ENCODE measurements around the gene TENT5C.

The TENT5C gene

DNA sequence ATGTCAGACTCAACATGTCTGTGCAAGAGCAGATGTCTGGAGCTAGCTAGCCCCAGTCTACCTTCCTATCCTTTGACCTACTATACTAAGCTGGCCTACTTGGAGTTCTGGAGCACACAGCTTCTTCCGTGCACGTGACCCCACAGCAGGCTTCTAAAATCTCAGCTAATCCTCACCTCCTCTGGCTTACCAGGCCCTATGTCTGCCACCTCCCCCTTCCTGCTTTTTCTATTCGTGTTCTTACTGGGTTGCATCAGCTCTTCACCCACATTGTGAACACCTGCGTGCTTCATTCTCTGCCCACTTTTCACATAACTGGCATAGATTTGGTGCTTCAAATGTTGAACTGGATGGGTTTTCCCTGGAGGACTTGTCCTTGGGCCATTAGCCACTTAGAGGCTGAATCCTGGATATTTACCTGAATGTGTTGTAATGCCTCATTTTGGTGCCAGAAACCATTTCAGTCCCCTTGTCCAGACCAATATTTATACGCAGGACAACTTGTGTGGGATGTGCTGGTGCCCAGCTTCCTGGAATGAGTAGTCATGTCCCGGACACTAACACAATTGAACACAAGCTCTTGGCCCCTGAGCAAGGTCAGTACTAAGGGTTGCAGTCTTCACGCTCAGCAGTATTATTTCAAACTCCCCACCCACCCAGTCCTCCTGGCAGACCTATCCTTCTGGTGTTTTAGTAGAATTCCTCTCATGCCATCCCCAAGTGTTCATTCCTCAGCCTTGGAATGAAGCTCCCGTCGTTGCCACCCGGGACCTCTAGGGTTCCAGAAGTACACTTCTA lies 24.0 kb downstream of the TENT5C start:
- DNase-seq (ENCODE audit: low read depth in 1 of 2, low spot score in 1 of 2) = no peak
- no peak for TF ChIP-seq JUND (IDR thresholded peaks at IDR 0.05; ENCODE audit: low read depth)
- in situ Hi-C loops (cut with HindIII; ENCODE audit: low pct_unique_long_range_greater_than_20kb, low sequenced_read_pairs) = no loop called here

DNA sequence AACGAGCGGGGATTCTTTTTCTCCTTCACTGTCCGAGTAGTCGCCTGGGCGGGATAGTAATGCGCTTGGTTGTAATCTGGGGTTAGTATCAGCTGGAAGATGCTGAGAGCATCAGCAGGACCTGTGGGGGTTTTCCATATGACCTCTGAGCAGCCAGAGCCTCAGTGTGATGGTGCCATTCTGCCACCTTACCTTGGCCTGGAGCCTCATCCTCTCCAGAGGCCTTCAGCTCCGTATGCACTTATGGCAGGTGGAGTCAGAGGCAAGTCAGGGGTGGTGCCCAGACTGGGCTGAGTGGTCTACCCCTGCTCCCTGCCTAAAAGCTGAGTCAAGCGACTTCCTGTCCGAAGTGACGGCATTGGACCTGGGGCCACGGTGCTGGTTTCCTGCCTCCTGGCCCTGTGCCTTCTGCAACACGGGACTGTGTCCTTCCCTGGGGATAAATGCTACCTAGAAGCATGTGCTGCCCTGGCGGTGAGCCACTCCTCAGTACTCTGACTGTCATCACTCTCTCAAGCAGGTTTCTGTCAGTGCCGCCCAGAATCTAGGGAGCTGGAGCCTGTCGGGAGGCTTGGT lies 24.7 kb downstream of the TENT5C start:
- peak in 1 of 2 experiments; percentile 30 for DNase-seq (ENCODE audit: low read depth in 1 of 2, low spot score in 1 of 2)
- in situ Hi-C loops (cut with HindIII; ENCODE audit: low pct_unique_long_range_greater_than_20kb, low sequenced_read_pairs) = no loop called here
- TF ChIP-seq JUND (IDR thresholded peaks at IDR 0.05; ENCODE audit: low read depth) = no peak

DNA sequence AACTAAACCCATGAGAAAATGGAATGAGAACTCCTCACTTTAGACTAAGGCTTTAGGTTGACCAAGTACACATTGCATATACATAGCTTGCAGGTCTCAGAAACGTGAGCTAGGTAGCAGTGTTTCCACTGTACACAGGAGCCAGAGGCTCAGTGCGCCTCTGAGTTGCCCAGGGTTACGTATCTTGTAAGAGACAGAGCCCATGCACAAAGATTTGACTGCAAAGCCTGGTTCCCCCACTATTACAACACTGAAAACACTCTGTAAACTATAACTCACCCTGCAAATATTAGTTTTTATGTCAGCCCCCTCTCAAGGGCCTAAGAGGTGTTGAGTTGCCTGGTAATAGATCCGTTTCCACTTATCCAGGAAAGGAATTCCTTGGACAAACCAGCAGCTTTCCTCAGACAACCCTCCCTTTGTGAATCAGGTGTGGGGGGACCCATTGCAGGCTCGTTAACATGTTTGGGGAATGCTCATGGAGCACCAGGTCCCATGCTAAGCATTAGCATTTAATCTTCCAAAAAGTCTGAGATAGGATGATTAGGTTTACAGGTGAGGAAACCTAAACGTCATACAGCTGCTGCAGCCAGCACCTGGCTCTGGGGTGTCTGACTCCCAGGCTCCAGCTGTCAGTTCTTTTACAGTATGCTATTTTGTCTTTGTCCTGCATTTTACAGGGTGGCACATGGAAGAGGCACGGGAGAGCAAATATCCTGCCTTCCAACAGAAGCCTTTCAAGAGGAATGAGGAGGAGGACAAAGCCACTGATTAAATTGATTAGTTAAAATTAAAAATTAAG lies 25.7 kb downstream of the TENT5C start:
- in situ Hi-C loops (cut with HindIII; ENCODE audit: low pct_unique_long_range_greater_than_20kb, low sequenced_read_pairs) = no loop called here
- DNase-seq (ENCODE audit: low read depth in 1 of 2, low spot score in 1 of 2) = peak in 1 of 2 experiments; percentile 50
- no peak for TF ChIP-seq JUND (IDR thresholded peaks at IDR 0.05; ENCODE audit: low read depth)

DNA sequence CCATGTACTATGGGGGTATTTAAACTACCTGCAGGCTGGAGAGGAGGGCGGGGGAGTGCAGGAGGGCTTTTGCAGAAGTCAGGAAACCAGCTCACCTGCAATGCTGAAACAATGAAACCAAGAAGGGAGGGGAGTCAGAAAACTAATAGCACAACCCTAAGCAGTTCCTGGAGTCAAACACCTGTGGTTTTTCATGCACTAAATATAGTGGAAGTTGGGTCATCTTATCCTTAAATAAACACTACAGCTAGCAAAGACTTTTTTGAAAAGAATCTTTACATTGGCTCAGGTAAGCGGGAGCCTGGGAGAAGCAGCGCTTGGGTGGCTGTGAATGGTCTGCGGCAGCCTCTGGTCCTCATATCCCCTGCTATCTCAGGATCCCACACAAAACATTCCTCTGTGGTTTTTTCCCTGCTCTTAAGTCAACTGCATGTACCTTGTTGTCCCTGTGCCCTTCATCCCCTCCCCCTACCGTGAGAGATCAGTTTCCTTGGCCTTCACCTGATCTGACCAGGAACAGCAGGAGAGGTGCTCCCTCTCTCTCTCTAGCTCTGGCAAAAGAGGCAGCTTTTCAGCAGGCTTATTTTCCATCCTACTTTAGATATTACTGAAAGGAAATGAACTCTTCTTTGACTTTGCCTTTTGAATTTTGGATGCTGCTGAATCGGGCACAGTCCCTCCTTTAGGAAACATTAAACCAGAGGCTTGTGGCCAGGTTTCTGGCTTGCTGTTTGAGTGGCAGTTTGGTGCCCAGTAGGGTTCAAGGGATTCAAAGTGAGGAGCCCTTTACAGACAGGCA lies 26.6 kb downstream of the TENT5C start:
- DNase-seq (ENCODE audit: low read depth in 1 of 2, low spot score in 1 of 2) = peak in 1 of 2 experiments; percentile 88
- TF ChIP-seq JUND (IDR thresholded peaks at IDR 0.05; ENCODE audit: low read depth) = no peak
- in situ Hi-C loops (cut with HindIII; ENCODE audit: low pct_unique_long_range_greater_than_20kb, low sequenced_read_pairs) = no loop called here

DNA sequence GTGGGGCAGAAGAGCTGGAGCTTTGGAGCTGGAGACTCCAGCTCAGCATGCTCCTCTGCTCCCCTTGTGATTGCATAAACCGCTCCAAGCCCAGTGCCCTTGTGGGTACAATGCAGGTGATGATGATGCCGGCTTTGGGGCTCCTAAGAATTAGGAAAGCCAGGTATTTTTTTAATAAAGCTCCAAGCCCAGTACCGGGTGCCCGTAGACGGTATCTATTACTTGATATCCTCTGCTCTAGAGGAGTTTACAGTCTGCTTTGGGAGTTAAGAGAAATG lies 27.2 kb downstream of the TENT5C start:
- in situ Hi-C loops (cut with HindIII; ENCODE audit: low pct_unique_long_range_greater_than_20kb, low sequenced_read_pairs) = no loop called here
- TF ChIP-seq JUND (IDR thresholded peaks at IDR 0.05; ENCODE audit: low read depth) = no peak
- no peak for DNase-seq (ENCODE audit: low read depth in 1 of 2, low spot score in 1 of 2)

DNA sequence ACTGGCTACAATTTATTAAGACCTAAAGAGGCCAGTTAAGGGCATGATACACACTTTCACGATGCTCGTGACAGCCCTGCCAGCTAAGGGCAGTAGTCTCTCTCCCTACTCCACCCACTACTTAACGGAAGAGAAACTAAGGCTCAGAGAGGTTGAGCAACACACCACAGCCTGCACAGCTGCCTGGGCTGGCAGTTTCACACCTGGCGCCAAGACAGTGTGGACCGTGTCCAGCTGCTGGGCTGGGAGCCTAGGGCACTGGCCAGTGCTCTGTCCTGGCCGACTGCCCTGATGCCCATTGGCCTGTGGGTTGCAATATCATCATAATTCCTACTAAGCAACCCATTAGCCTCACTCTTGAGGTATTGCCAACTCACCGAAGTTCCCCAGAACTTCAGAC lies 27.6 kb downstream of the TENT5C start:
- DNase-seq (ENCODE audit: low read depth in 1 of 2, low spot score in 1 of 2) = no peak
- no peak for TF ChIP-seq JUND (IDR thresholded peaks at IDR 0.05; ENCODE audit: low read depth)
- in situ Hi-C loops (cut with HindIII; ENCODE audit: low pct_unique_long_range_greater_than_20kb, low sequenced_read_pairs) = no loop called here

DNA sequence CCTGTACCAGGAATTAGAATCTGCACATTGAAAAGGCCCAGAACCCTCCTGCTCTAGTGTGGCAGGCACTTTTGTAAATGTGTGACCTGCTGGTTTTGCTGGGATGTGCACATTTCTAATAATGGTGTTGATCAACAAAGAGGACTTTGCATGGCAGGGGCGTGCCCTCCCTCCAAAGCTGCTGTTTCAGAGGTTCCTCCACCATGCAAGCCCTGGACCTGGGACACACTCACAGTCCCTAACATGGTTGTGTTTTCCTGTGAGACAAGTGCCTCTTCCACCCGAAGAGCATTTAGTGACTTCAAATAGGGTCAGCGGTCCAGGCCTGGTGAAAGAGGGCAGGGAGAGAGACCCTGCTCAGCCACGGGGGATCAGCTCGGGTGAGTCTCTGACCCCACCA lies 28.1 kb downstream of the TENT5C start:
- TF ChIP-seq JUND (IDR thresholded peaks at IDR 0.05; ENCODE audit: low read depth) = no peak
- DNase-seq (ENCODE audit: low read depth in 1 of 2, low spot score in 1 of 2) = no peak
- in situ Hi-C loops (cut with HindIII; ENCODE audit: low pct_unique_long_range_greater_than_20kb, low sequenced_read_pairs) = no loop called here

DNA sequence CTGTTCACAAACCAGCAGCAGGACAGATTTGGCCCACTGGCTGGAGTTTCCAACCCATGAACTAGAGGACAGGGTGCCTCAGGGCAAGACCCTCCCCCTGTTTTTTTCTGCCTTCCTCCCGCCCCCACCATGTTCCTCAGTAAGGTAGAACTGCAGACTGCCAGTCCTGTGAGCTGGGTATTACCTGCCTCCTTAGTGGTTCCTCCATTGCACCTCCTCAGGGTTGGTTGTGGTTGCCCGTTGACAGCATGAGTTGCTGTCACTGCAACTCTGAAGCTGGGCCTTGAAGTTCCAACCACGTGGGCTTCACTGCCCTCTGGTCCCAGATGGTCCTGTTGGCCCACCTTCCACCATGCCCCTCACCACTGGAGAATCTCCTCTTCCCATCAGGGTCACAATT lies 28.8 kb downstream of the TENT5C start:
- no peak for DNase-seq (ENCODE audit: low read depth in 1 of 2, low spot score in 1 of 2)
- TF ChIP-seq JUND (IDR thresholded peaks at IDR 0.05; ENCODE audit: low read depth) = no peak
- in situ Hi-C loops (cut with HindIII; ENCODE audit: low pct_unique_long_range_greater_than_20kb, low sequenced_read_pairs) = no loop called here

DNA sequence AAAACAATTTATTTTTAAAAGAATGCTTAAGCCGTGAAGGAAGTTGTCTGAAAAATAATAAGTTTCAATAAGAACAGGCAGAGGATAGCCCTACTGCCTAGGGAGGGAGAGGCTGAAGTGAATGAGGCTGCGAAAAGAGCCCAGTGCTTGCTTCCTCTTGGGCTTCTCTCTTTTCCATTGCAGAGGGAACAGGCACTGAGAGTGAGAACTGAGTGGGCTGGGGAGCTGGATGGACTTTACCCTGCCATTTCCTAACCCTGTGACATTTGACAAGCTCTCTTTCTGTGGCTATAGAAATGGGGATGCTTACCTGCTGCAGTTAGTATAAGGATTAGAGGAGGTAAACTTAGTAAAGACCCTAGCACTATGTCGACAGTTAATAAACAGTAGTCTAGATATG lies 30.0 kb downstream of the TENT5C start:
- in situ Hi-C loops (cut with HindIII; ENCODE audit: low pct_unique_long_range_greater_than_20kb, low sequenced_read_pairs) = no loop called here
- no peak for DNase-seq (ENCODE audit: low read depth in 1 of 2, low spot score in 1 of 2)
- TF ChIP-seq JUND (IDR thresholded peaks at IDR 0.05; ENCODE audit: low read depth) = no peak

DNA sequence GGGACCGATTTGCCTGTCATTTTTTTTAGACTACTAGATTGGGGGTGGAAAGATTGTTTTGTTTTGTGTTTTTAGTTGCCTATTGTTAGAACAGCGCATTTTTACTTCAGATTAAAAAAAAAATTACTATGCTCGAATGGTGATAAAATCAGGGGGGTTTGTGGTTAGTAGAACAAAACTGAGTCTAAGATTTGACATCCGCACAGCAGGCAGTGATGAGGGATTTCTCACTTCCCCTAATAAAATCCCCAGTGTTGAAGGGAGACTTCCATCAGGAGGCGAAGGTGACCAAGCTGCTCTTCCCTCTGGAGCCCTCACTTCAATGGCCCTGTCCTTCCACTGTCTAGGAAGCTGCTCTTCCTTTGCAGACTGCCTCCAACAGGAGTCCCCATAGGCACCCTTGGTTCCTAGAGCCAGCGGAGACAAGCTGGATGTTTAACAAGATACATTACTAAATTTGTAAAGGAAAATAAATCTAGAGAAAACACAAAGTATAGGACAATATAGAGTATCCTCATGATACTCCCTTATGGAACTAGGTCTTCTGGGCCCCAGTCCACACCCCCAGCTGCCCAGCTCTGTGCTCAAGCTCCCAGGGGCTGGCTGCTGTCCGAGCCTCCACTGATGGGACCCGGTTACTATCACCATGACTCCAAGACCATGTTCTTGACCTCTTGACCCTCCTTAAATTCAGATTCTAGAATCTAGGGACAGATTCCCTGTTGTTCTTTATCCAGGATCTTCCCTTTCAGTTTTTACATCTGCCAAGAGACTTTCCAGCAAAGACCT lies 31.0 kb downstream of the TENT5C start:
- in situ Hi-C loops (cut with HindIII; ENCODE audit: low pct_unique_long_range_greater_than_20kb, low sequenced_read_pairs) = no loop called here

DNA sequence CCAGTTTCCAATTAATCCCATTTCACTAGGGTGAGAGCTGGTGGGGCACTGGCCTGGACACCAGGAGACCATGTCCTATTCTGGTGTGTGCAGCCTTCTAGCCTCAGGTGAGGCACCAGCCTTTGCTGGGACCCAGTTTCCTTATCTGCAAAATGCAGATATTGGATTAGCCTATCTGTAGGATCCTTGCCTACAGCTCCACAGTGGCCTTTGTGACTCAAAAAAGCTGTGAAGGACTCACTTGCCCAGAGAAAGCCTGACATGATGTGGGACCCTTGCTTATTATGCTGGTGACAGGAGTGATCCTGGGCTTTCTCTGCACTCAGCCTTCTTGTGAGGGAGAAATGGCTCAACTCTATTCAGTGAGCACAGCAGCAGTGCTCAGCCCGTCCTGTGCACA lies 32.3 kb downstream of the TENT5C start:
- no peak for TF ChIP-seq JUND (IDR thresholded peaks at IDR 0.05; ENCODE audit: low read depth)
- DNase-seq (ENCODE audit: low read depth in 1 of 2, low spot score in 1 of 2) = no peak
- in situ Hi-C loops (cut with HindIII; ENCODE audit: low pct_unique_long_range_greater_than_20kb, low sequenced_read_pairs) = no loop called here

More for the DNA sequence above, 31.0 kb downstream of the TENT5C start:
- DNase-seq (ENCODE audit: low read depth in 1 of 2, low spot score in 1 of 2) = no peak
- TF ChIP-seq JUND (IDR thresholded peaks at IDR 0.05; ENCODE audit: low read depth) = no peak

DNA sequence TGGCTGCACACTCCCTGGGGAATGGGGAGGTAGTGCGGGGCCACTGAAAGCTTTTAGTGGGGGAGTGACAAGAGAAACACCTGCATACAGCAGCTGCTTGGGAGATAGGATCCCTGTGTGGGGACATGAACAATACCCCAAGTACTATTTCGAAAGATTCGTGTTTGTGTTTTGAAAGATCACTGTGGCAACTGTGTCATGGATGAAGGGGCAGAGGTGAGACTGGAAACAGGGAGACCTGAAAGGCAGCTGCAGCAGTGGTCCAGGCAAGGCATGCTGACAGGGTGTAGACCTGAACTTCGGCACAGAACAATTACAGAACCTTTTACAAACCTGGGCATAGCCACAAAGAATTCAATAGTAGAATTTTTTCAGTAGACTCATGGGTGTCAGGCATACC lies 32.9 kb downstream of the TENT5C start:
- DNase-seq (ENCODE audit: low read depth in 1 of 2, low spot score in 1 of 2) = no peak
- no peak for TF ChIP-seq JUND (IDR thresholded peaks at IDR 0.05; ENCODE audit: low read depth)
- in situ Hi-C loops (cut with HindIII; ENCODE audit: low pct_unique_long_range_greater_than_20kb, low sequenced_read_pairs) = no loop called here

Measured in T47D (cell line).